Renal pelvis (tissue), 12 donors: ENCODE measurements around the gene RPL10. TPM values are rescaled to one million over a fixed set of nuclear protein-coding genes. Genes with fewer than 3 reads are reported as not detected.

Experiments
- DNase-seq: peaks from one replicate; pipeline ENCODE4 v3.0.0-alpha.2; 2013
- long read RNA-seq, 16 experiments: transcript quantifications; one replicate each; lab custom pipeline, GENCODE V29; 2026
- polyA plus RNA-seq, 3 donors: library from polyadenylated mRNA; unstranded; fragments of 120-200 nt; gene quantifications; one replicate each; pipeline ENCODE4 v1.2.1, GENCODE V29; 2013; ENCODE audit not compliant: insufficient read length in 3 of 3

Gene RPL10
- polyA plus RNA-seq: 1,000 to 10,000 TPM; 2,952 to 3,594 (median 3,543) TPM
- long read RNA-seq, donor 1, transcript RPL10-207 (7 exons, 657 nt): minor isoform, 20 of 1,416 reads
- long read RNA-seq, donor 1, transcript RPL10-204 (7 exons, 2,318 nt): minor isoform, 37 of 1,416 reads
- long read RNA-seq, donor 1, transcript RPL10-211 (5 exons, 802 nt): minor isoform, 23 of 1,416 reads
- long read RNA-seq, donor 1, transcript RPL10-201 (6 exons, 2,278 nt): major isoform, 890 of 1,416 reads
- long read RNA-seq, donor 1, partial matches to known transcripts: 430 of 1,416 reads
- long read RNA-seq, donor 1, other reads (novel, unspliced or antisense): 6 of 1,416 reads
- long read RNA-seq, donor 2, transcript RPL10-207 (7 exons, 657 nt): minor isoform, 21 of 1,448 reads
- long read RNA-seq, donor 2, transcript RPL10-201 (6 exons, 2,278 nt): major isoform, 807 of 1,448 reads
- long read RNA-seq, donor 2, transcript RPL10-211 (5 exons, 802 nt): minor isoform, 32 of 1,448 reads
- long read RNA-seq, donor 2, transcript RPL10-204 (7 exons, 2,318 nt): minor isoform, 29 of 1,448 reads
- long read RNA-seq, donor 2, partial matches to known transcripts: 523 of 1,448 reads
- long read RNA-seq, donor 2, other reads (novel, unspliced or antisense): 21 of 1,448 reads
- long read RNA-seq, donor 3, transcript RPL10-201 (6 exons, 2,278 nt): major isoform, 741 of 1,314 reads
- long read RNA-seq, donor 3, transcript RPL10-207 (7 exons, 657 nt): minor isoform, 21 of 1,314 reads
- long read RNA-seq, donor 3, transcript RPL10-204 (7 exons, 2,318 nt): minor isoform, 32 of 1,314 reads
- long read RNA-seq, donor 3, transcript RPL10-211 (5 exons, 802 nt): minor isoform, 19 of 1,314 reads
- long read RNA-seq, donor 3, partial matches to known transcripts: 491 of 1,314 reads
- long read RNA-seq, donor 3, other reads (novel, unspliced or antisense): 0 of 1,314 reads
- long read RNA-seq, donor 4, transcript RPL10-201 (6 exons, 2,278 nt): major isoform, 355 of 745 reads
- long read RNA-seq, donor 4, transcript RPL10-213 (2 exons, 1,731 nt): minor isoform, 6 of 745 reads
- long read RNA-seq, donor 4, transcript RPL10-211 (5 exons, 802 nt): minor isoform, 29 of 745 reads
- long read RNA-seq, donor 4, transcript RPL10-204 (7 exons, 2,318 nt): minor isoform, 47 of 745 reads
- long read RNA-seq, donor 4, partial matches to known transcripts: 296 of 745 reads
- long read RNA-seq, donor 4, other reads (novel, unspliced or antisense): 0 of 745 reads
- long read RNA-seq, donor 5, transcript RPL10-207 (7 exons, 657 nt): minor isoform, 7 of 715 reads
- long read RNA-seq, donor 5, transcript RPL10-204 (7 exons, 2,318 nt): minor isoform, 8 of 715 reads
- long read RNA-seq, donor 5, transcript RPL10-211 (5 exons, 802 nt): minor isoform, 9 of 715 reads
- long read RNA-seq, donor 5, transcript RPL10-201 (6 exons, 2,278 nt): major isoform, 518 of 715 reads
- long read RNA-seq, donor 5, partial matches to known transcripts: 170 of 715 reads
- long read RNA-seq, donor 5, other reads (novel, unspliced or antisense): 0 of 715 reads
- long read RNA-seq, donor 6, transcript RPL10-204 (7 exons, 2,318 nt): minor isoform, 24 of 578 reads
- long read RNA-seq, donor 6, transcript RPL10-201 (6 exons, 2,278 nt): major isoform, 316 of 578 reads
- long read RNA-seq, donor 6, transcript RPL10-211 (5 exons, 802 nt): minor isoform, 25 of 578 reads
- long read RNA-seq, donor 6, partial matches to known transcripts: 204 of 578 reads
- long read RNA-seq, donor 6, other reads (novel, unspliced or antisense): 0 of 578 reads
- long read RNA-seq, donor 7, transcript RPL10-201 (6 exons, 2,278 nt): major isoform, 1,154 of 1,809 reads
- long read RNA-seq, donor 7, transcript RPL10-207 (7 exons, 657 nt): minor isoform, 17 of 1,809 reads
- long read RNA-seq, donor 7, transcript RPL10-211 (5 exons, 802 nt): minor isoform, 27 of 1,809 reads
- long read RNA-seq, donor 7, transcript RPL10-204 (7 exons, 2,318 nt): minor isoform, 41 of 1,809 reads
- long read RNA-seq, donor 7, partial matches to known transcripts: 563 of 1,809 reads
- long read RNA-seq, donor 7, other reads (novel, unspliced or antisense): 0 of 1,809 reads
- long read RNA-seq, donor 8, transcript RPL10-211 (5 exons, 802 nt): minor isoform, 19 of 410 reads
- long read RNA-seq, donor 8, transcript RPL10-201 (6 exons, 2,278 nt): major isoform, 202 of 410 reads
- long read RNA-seq, donor 8, transcript RPL10-204 (7 exons, 2,318 nt): minor isoform, 9 of 410 reads
- long read RNA-seq, donor 8, partial matches to known transcripts: 172 of 410 reads
- long read RNA-seq, donor 8, other reads (novel, unspliced or antisense): 0 of 410 reads
- long read RNA-seq, donor 9, transcript RPL10-201 (6 exons, 2,278 nt): major isoform, 432 of 869 reads
- long read RNA-seq, donor 9, transcript RPL10-207 (7 exons, 657 nt): minor isoform, 5 of 869 reads
- long read RNA-seq, donor 9, transcript RPL10-204 (7 exons, 2,318 nt): minor isoform, 28 of 869 reads
- long read RNA-seq, donor 9, transcript RPL10-211 (5 exons, 802 nt): minor isoform, 29 of 869 reads
- long read RNA-seq, donor 9, partial matches to known transcripts: 367 of 869 reads
- long read RNA-seq, donor 9, other reads (novel, unspliced or antisense): 0 of 869 reads
- long read RNA-seq, donor 10, transcript RPL10-211 (5 exons, 802 nt): minor isoform, 21 of 1,370 reads
- long read RNA-seq, donor 10, transcript RPL10-207 (7 exons, 657 nt): minor isoform, 19 of 1,370 reads
- long read RNA-seq, donor 10, transcript RPL10-204 (7 exons, 2,318 nt): minor isoform, 30 of 1,370 reads
- long read RNA-seq, donor 10, transcript RPL10-201 (6 exons, 2,278 nt): major isoform, 812 of 1,370 reads
- long read RNA-seq, donor 10, partial matches to known transcripts: 467 of 1,370 reads
- long read RNA-seq, donor 10, other reads (novel, unspliced or antisense): 10 of 1,370 reads
- long read RNA-seq, donor 11, transcript RPL10-211 (5 exons, 802 nt): minor isoform, 16 of 794 reads
- long read RNA-seq, donor 11, transcript RPL10-201 (6 exons, 2,278 nt): major isoform, 523 of 794 reads
- long read RNA-seq, donor 11, transcript RPL10-204 (7 exons, 2,318 nt): minor isoform, 18 of 794 reads
- long read RNA-seq, donor 11, transcript RPL10-207 (7 exons, 657 nt): minor isoform, 8 of 794 reads
- long read RNA-seq, donor 11, partial matches to known transcripts: 212 of 794 reads
- long read RNA-seq, donor 11, other reads (novel, unspliced or antisense): 6 of 794 reads
- long read RNA-seq, donor 12, transcript RPL10-204 (7 exons, 2,318 nt): minor isoform, 44 of 907 reads
- long read RNA-seq, donor 12, transcript RPL10-216 (5 exons, 1,369 nt): minor isoform, 8 of 907 reads
- long read RNA-seq, donor 12, transcript RPL10-211 (5 exons, 802 nt): minor isoform, 40 of 907 reads
- long read RNA-seq, donor 12, transcript RPL10-201 (6 exons, 2,278 nt): major isoform, 456 of 907 reads
- long read RNA-seq, donor 12, partial matches to known transcripts: 339 of 907 reads
- long read RNA-seq, donor 12, other reads (novel, unspliced or antisense): 5 of 907 reads
- long read RNA-seq, donor 13, transcript RPL10-204 (7 exons, 2,318 nt): minor isoform, 16 of 1,122 reads
- long read RNA-seq, donor 13, transcript RPL10-211 (5 exons, 802 nt): minor isoform, 17 of 1,122 reads
- long read RNA-seq, donor 13, transcript RPL10-201 (6 exons, 2,278 nt): major isoform, 743 of 1,122 reads
- long read RNA-seq, donor 13, transcript RPL10-207 (7 exons, 657 nt): minor isoform, 17 of 1,122 reads
- long read RNA-seq, donor 13, partial matches to known transcripts: 320 of 1,122 reads
- long read RNA-seq, donor 13, other reads (novel, unspliced or antisense): 5 of 1,122 reads
- long read RNA-seq, donor 14, transcript RPL10-201 (6 exons, 2,278 nt): major isoform, 1,369 of 2,091 reads
- long read RNA-seq, donor 14, transcript RPL10-204 (7 exons, 2,318 nt): minor isoform, 39 of 2,091 reads
- long read RNA-seq, donor 14, transcript RPL10-211 (5 exons, 802 nt): minor isoform, 36 of 2,091 reads
- long read RNA-seq, donor 14, transcript RPL10-207 (7 exons, 657 nt): minor isoform, 22 of 2,091 reads
- long read RNA-seq, donor 14, partial matches to known transcripts: 607 of 2,091 reads
- long read RNA-seq, donor 14, other reads (novel, unspliced or antisense): 6 of 2,091 reads
- long read RNA-seq, donor 15, transcript RPL10-201 (6 exons, 2,278 nt): major isoform, 1,409 of 2,302 reads
- long read RNA-seq, donor 15, transcript RPL10-207 (7 exons, 657 nt): minor isoform, 31 of 2,302 reads
- long read RNA-seq, donor 15, transcript RPL10-211 (5 exons, 802 nt): minor isoform, 41 of 2,302 reads
- long read RNA-seq, donor 15, transcript RPL10-204 (7 exons, 2,318 nt): minor isoform, 27 of 2,302 reads
- long read RNA-seq, donor 15, partial matches to known transcripts: 766 of 2,302 reads
- long read RNA-seq, donor 15, other reads (novel, unspliced or antisense): 16 of 2,302 reads
- long read RNA-seq, donor 16, transcript RPL10-207 (7 exons, 657 nt): minor isoform, 24 of 1,756 reads
- long read RNA-seq, donor 16, transcript RPL10-204 (7 exons, 2,318 nt): minor isoform, 60 of 1,756 reads
- long read RNA-seq, donor 16, transcript RPL10-201 (6 exons, 2,278 nt): major isoform, 990 of 1,756 reads
- long read RNA-seq, donor 16, transcript RPL10-211 (5 exons, 802 nt): minor isoform, 40 of 1,756 reads
- long read RNA-seq, donor 16, partial matches to known transcripts: 613 of 1,756 reads
- long read RNA-seq, donor 16, other reads (novel, unspliced or antisense): 21 of 1,756 reads

GRCh38 chrX:154397888-154398667 is at the start of gene RPL10:
Gene RPL10 (plus strand): TSS chrX:154398377. CDS start chrX:154398520, 143 bp downstream.
- DNase-seq: peak; percentile 93

- DNase-seq: no peak
Measured at GRCh38 chrX:154348646-154349358, 49.4 kb upstream of the RPL10 start.

- DNase-seq: no peak
Measured at GRCh38 chrX:154349359-154349935, 48.7 kb upstream of the RPL10 start.

GRCh38 chrX:154349979-154350378 is 48.2 kb upstream of the RPL10 start:
- no peak for DNase-seq

- no peak for DNase-seq
Measured at GRCh38 chrX:154350429-154351182, 47.6 kb upstream of the RPL10 start.

- no peak for DNase-seq
Measured at GRCh38 chrX:154351183-154352011, 46.8 kb upstream of the RPL10 start.

GRCh38 chrX:154352012-154352401 is 46.2 kb upstream of the RPL10 start:
- no peak for DNase-seq

GRCh38 chrX:154352466-154352865 is 45.7 kb upstream of the RPL10 start:
- DNase-seq: no peak

- DNase-seq: no peak
Measured at GRCh38 chrX:154353172-154353843, 44.9 kb upstream of the RPL10 start.

GRCh38 chrX:154354013-154354412 is 44.2 kb upstream of the RPL10 start:
- DNase-seq: no peak
